Aorta (tissue), 5 donors: ENCODE results near the gene MS4A15. TPM values are rescaled to one million over a fixed set of nuclear protein-coding genes. Genes with fewer than 3 reads are reported as not detected.

Experiments
- ATAC-seq: fragments of 200-7000 bp; cut with Tn5 transposase; one replicate; pipeline ENCODE4 v1.9.1; 2022; ENCODE audit warnings: moderate library complexity; ENCODE audit not compliant: low FRiP score
- DNase-seq, 2 donors: peaks; one replicate each; pipeline ENCODE4 v3.0.0-alpha.2; 2020
- H3K27ac ChIP-seq, 2 donors: one replicate each; pipeline ENCODE4 v1.5.1; 2013; ENCODE audit warnings: low read length in 2 of 2, mild to moderate bottlenecking in 2 of 2, moderate library complexity in 2 of 2, control low read depth in 1 of 2, inconsistent platforms in 1 of 2, low read depth in 1 of 2
- H3K27me3 ChIP-seq, 2 donors: one replicate each; pipeline ENCODE4 v1.6.1; 2013; ENCODE audit warnings: control low read depth in 1 of 2, low read length in 1 of 2, mild to moderate bottlenecking in 1 of 2, moderate library complexity in 1 of 2; ENCODE audit not compliant: insufficient read depth in 2 of 2, control insufficient read depth in 1 of 2
- H3K36me3 ChIP-seq, 2 donors: one replicate each; pipeline ENCODE4 v1.6.1; 2013; ENCODE audit warnings: control low read depth in 1 of 2, low read length in 1 of 2, mild to moderate bottlenecking in 1 of 2; ENCODE audit not compliant: insufficient read depth in 2 of 2, control insufficient read depth in 1 of 2
- H3K4me1 ChIP-seq, 2 donors: one replicate each; pipeline ENCODE4 v1.6.1; 2013; ENCODE audit warnings: low read length in 2 of 2, control low read depth in 1 of 2, mild to moderate bottlenecking in 1 of 2, moderate library complexity in 1 of 2; ENCODE audit not compliant: insufficient read depth in 2 of 2, control insufficient read depth in 1 of 2
- H3K4me3 ChIP-seq, 2 donors: one replicate each; pipeline ENCODE4 v1.5.1; 2013; ENCODE audit warnings: low read length in 2 of 2, control low read depth in 1 of 2, mild to moderate bottlenecking in 1 of 2
- H3K9me3 ChIP-seq: one replicate; pipeline ENCODE4 v1.6.1; 2013; ENCODE audit warnings: mild to moderate bottlenecking, low read length; ENCODE audit not compliant: control insufficient read depth
- WGBS, 2 donors: extraction: QIAGEN DNeasy Blood & Tissue Kit; methylation state at CpG; one replicate each; pipeline ENCODE4 v1.1.7; 2013; 5-methylcytosine and 5-hydroxymethylcytosine counted together
- intact Hi-C, 2 donors: fragments of 100-400 bp; cut with DNase I; formaldehyde crosslinking; loops; one replicate each; pipeline versions ENCODE4 v1.14.2 to v1.15.0; 2022
- polyA plus RNA-seq, 2 donors: library from polyadenylated mRNA; stranded (reverse); fragments of 200-250 nt; gene quantifications; one replicate each; pipeline ENCODE4 v1.2.3, GENCODE V29; 2013
- total RNA-seq, 2 donors: library from RNA; stranded (reverse); fragmentation: NEBNext Ultra II Directional; extraction: Animal tissue kit (Norgen Biotek cat#: 25700); gene quantifications; one replicate each; pipeline ENCODE4 v1.2.1, GENCODE V29; 2021
- donor health status: healthy with polysubstance abuse.
- donor health status: Bipolar disorder and iron deficiency.
- donor health status: DM: no; HTN: no; CAD: no.
- donor health status: DM: no; HTN: no; CAD: no.
- donor health status: DM: yes; HTN: yes; CAD: no.

The MS4A15 gene
- total and polyA plus RNA-seq, 4 donors = 0.05 to 0.38 TPM; not detected in 2

GRCh38 chr11:60768202-60768601, 11.5 kb downstream of the MS4A15 start:
- ATAC-seq = no peak
- Histone ChIP-seq H3K36me3 (no peaks in the 10 kb centered on the region), H3K4me1 (no peaks in the 10 kb centered on the region), H3K27me3 (peaks cover 0 to 2% of the 10 kb centered on the region in 2 donors), H3K9me3 (no peaks in the 10 kb centered on the region), H3K27ac (no peak overlapping the region), H3K4me3 (no peak overlapping the region)
- 93 to 94% methylated on average over 8 of the region's 8 CpGs for WGBS, 2 donors
- intact Hi-C loops = no loop called here
- peak in 1 of 2 donors; percentile 55 for DNase-seq

GRCh38 chr11:60769273-60769672, 12.6 kb downstream of the MS4A15 start:
- DNase-seq (peak in 1 of 2 donors; percentile 30), ATAC-seq (no peak)
- no peaks in the 10 kb centered on the region for H3K4me1 ChIP-seq
- H3K9me3 ChIP-seq = no peaks in the 10 kb centered on the region
- no peaks in the 10 kb centered on the region for H3K36me3 ChIP-seq
- 64 to 71% methylated on average over 4 of the region's 4 CpGs for WGBS, 2 donors
- peaks cover 0 to 2% of the 10 kb centered on the region in 2 donors for H3K27me3 ChIP-seq
- H3K27ac ChIP-seq = no peak overlapping the region
- intact Hi-C loops = no loop called here
- H3K4me3 ChIP-seq = no peak overlapping the region

GRCh38 chr11:60769811-60770210, 13.1 kb downstream of the MS4A15 start:
- Histone ChIP-seq H3K27me3 (peaks cover 0 to 2% of the 10 kb centered on the region in 2 donors), H3K4me1 (no peaks in the 10 kb centered on the region), H3K9me3 (no peaks in the 10 kb centered on the region), H3K36me3 (no peaks in the 10 kb centered on the region), H3K4me3 (no peak overlapping the region), H3K27ac (no peak overlapping the region)
- ATAC-seq (no peak), DNase-seq (peak in 1 of 2 donors; percentile 57)
- 86 to 90% methylated on average over 11 of the region's 11 CpGs for WGBS, 2 donors
- intact Hi-C loops = no loop called here

- intact Hi-C loops = no loop called here
- no peaks in the 10 kb centered on the region for H3K4me1 ChIP-seq
- DNase-seq = peak in 1 of 2 donors; percentile 55
Observed at GRCh38 chr11:60771146-60771545, 14.5 kb downstream of the MS4A15 start.

GRCh38 chr11:60771879-60772525, 15.3 kb downstream of the MS4A15 start:
- ATAC-seq = no peak
- intact Hi-C loops = no loop called here

More at GRCh38 chr11:60771146-60771545, 14.5 kb downstream of the MS4A15 start:
- Histone ChIP-seq H3K9me3 (no peaks in the 10 kb centered on the region), H3K27ac (no peak overlapping the region), H3K4me3 (no peak overlapping the region), H3K27me3 (peaks cover 0 to 2% of the 10 kb centered on the region in 2 donors), H3K36me3 (no peaks in the 10 kb centered on the region)
- ATAC-seq = no peak
- WGBS, 2 donors = 92 to 96% methylated on average over 4 of the region's 4 CpGs

GRCh38 chr11:60772666-60773065, 16.0 kb downstream of the MS4A15 start:
- ATAC-seq (no peak), DNase-seq (peak in 1 of 2 donors; percentile 55)
- Histone ChIP-seq H3K4me1 (no peaks in the 10 kb centered on the region), H3K27me3 (no peaks in the 10 kb centered on the region), H3K27ac (no peak overlapping the region), H3K4me3 (no peak overlapping the region), H3K9me3 (no peaks in the 10 kb centered on the region), H3K36me3 (no peaks in the 10 kb centered on the region)
- intact Hi-C loops = no loop called here
- WGBS, 2 donors = 93 to 98% methylated on average over 6 to 8 of the region's 8 CpGs

More at GRCh38 chr11:60771879-60772525, 15.3 kb downstream of the MS4A15 start:
- H3K27ac ChIP-seq = no peak overlapping the region
- no peaks in the 10 kb centered on the region for H3K27me3 ChIP-seq
- DNase-seq = peak in 1 of 2 donors; percentile 38
- H3K9me3 ChIP-seq = no peaks in the 10 kb centered on the region
- H3K36me3 ChIP-seq = no peaks in the 10 kb centered on the region
- H3K4me1 ChIP-seq = no peaks in the 10 kb centered on the region
- WGBS, 2 donors = 87 to 89% methylated on average over 16 of the region's 16 CpGs
- no peak overlapping the region for H3K4me3 ChIP-seq

- Histone ChIP-seq H3K36me3 (no peaks in the 10 kb centered on the region), H3K4me3 (no peak overlapping the region), H3K4me1 (no peaks in the 10 kb centered on the region), H3K9me3 (no peaks in the 10 kb centered on the region), H3K27me3 (no peaks in the 10 kb centered on the region), H3K27ac (no peak overlapping the region)
- DNase-seq (peak in 1 of 2 donors; percentile 62), ATAC-seq (no peak)
- intact Hi-C loops = loop anchor here (5.0 kb wide), 2 partner anchors 123 to 128 kb away; no protein-coding TSS in a partner anchor
- WGBS, 2 donors = 77 to 84% methylated on average over 13 of the region's 13 CpGs
Observed at GRCh38 chr11:60774726-60775125, 18.1 kb downstream of the MS4A15 start.

GRCh38 chr11:60775420-60775961, 18.8 kb downstream of the MS4A15 start:
- intact Hi-C loops = loop anchor here (5.0 kb wide), 2 partner anchors 122 to 127 kb away; no protein-coding TSS in a partner anchor
- peak; percentile 87 to 91 for DNase-seq
- no peak overlapping the region for H3K4me3 ChIP-seq

GRCh38 chr11:60776167-60776566, 19.5 kb downstream of the MS4A15 start:
- intact Hi-C loops = loop anchor here (5.0 kb wide), 2 partner anchors 121 to 126 kb away; no protein-coding TSS in a partner anchor

More at GRCh38 chr11:60775420-60775961, 18.8 kb downstream of the MS4A15 start:
- no peaks in the 10 kb centered on the region for H3K4me1 ChIP-seq
- no peak overlapping the region for H3K27ac ChIP-seq
- ATAC-seq = peak; percentile 86
- H3K9me3 ChIP-seq = no peaks in the 10 kb centered on the region
- no peaks in the 10 kb centered on the region for H3K36me3 ChIP-seq
- H3K27me3 ChIP-seq = no peaks in the 10 kb centered on the region
- WGBS, 2 donors = 1 to 4% methylated on average over 15 of the region's 15 CpGs

More at GRCh38 chr11:60776167-60776566, 19.5 kb downstream of the MS4A15 start:
- Histone ChIP-seq H3K4me1 (no peaks in the 10 kb centered on the region), H3K27ac (no peak overlapping the region), H3K36me3 (no peaks in the 10 kb centered on the region), H3K4me3 (no peak overlapping the region), H3K9me3 (no peaks in the 10 kb centered on the region), H3K27me3 (no peaks in the 10 kb centered on the region)
- WGBS, 2 donors = 86 to 90% methylated on average over 4 of the region's 4 CpGs
- DNase-seq (peak in 1 of 2 donors; percentile 36), ATAC-seq (no peak)
